Activated CD8-positive, alpha-beta T cell treated with anti-CD3 and anti-CD28 coated beads, Interleukin-2, amount 10 ng/mL, durations not matched to agents 7 days and 5 days (primary cell): ENCODE data around the gene BANP. TPM values are rescaled to one million over a fixed set of nuclear protein-coding genes. Genes with fewer than 3 reads are reported as not detected.
"Not testable (repeated sequence)": the region's sequence is repeated elsewhere in the genome, so short reads cannot be mapped to it uniquely, and the experiment has no call there.

Experiments used
- ATAC-seq: fragments of 150-1000 bp; cut with Tn5 transposase; one replicate; pipeline ENCODE4 v1.10.0; 2021; ENCODE audit warnings: moderate library complexity
- CTCF ChIA-PET: fragments of 350-600 bp; sonication (Branson Sonifier 250); formaldehyde crosslinking; loops from one replicate; lab custom pipeline; 2021; ENCODE audit warnings: antibody characterized with exemption; lab: Charles Lee
- POLR2A ChIA-PET: fragments of 350-600 bp; sonication (Branson Sonifier 250); formaldehyde crosslinking; loops from one replicate; lab custom pipeline; 2021; ENCODE audit warnings: antibody characterized with exemption; lab: Charles Lee
- DNase-seq: peaks from one replicate; pipeline ENCODE4 v3.0.0-alpha.2; 2020
- H3K27ac Mint-ChIP-seq: one replicate; pipeline ENCODE4 v1.8.0; 2021; ENCODE audit warnings: mild to moderate bottlenecking, mixed read lengths
- H3K27me3 Mint-ChIP-seq: one replicate; pipeline ENCODE4 v1.8.0; 2021; ENCODE audit warnings: low read depth, mixed read lengths
- H3K36me3 Mint-ChIP-seq: one replicate; pipeline ENCODE4 v1.8.0; 2021; ENCODE audit warnings: low read depth, mixed read lengths
- H3K4me1 Mint-ChIP-seq: one replicate; pipeline ENCODE4 v1.8.0; 2021; ENCODE audit warnings: low read depth, mixed read lengths
- H3K4me3 Mint-ChIP-seq: one replicate; pipeline ENCODE4 v1.8.0; 2021; ENCODE audit warnings: mild to moderate bottlenecking, mixed read lengths
- H3K9me3 Mint-ChIP-seq: one replicate; pipeline ENCODE4 v1.8.0; 2022; ENCODE audit warnings: mixed read lengths; ENCODE audit not compliant: insufficient read depth
- total RNA-seq, 2 experiments: library from RNA; stranded (reverse); gene quantifications; one replicate each; pipeline ENCODE4 v1.2.3, GENCODE V29; 2021

Gene BANP
- total RNA-seq, 2 experiments from 2014 or later, result 34.1 to 39.8 TPM

GRCh38 chr16:88070989-88071625 is 119.9 kb downstream of the BANP start:
- ChIA-PET POLR2A (no interaction called here), CTCF (no interaction called here)
- Mint-ChIP-seq H3K27ac (no peak overlapping the region), H3K4me1 (peaks cover 2% of the 10 kb centered on the region), H3K4me3 (no peak overlapping the region), H3K9me3 (no peaks in the 10 kb centered on the region), H3K36me3 (no peaks in the 10 kb centered on the region), H3K27me3 (no peaks in the 10 kb centered on the region)
- DNase-seq, result no peak
- no peak for ATAC-seq

DNA sequence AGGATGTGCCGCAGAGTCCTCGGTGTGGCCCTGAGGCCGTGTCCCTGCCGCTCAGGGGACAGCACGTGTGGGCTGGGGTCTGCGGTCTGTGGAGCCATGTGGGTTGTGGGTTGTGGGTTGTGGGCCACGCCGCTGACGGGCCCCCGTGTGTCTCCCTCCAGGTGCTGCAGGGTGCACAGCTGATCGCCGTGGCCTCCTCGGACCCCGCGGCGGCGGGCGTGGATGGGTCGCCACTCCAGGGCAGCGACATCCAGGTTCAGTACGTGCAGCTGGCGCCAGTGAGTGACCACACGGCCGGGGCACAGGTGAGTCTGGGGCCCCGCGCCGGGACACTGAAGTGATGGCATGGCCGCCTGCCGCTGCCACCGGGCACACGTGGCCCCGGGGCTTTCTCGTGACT is 120.7 kb downstream of the BANP start:
- no peaks in the 10 kb centered on the region for H3K27me3 Mint-ChIP-seq
- ChIA-PET POLR2A (no interaction called here), CTCF (no interaction called here)
- peaks cover 2% of the 10 kb centered on the region for H3K4me1 Mint-ChIP-seq
- no peak overlapping the region for H3K4me3 Mint-ChIP-seq
- DNase-seq, result no peak
- H3K36me3 Mint-ChIP-seq, result peaks cover 3% of the 10 kb centered on the region
- no peak overlapping the region for H3K27ac Mint-ChIP-seq
- ATAC-seq, result no peak
- H3K9me3 Mint-ChIP-seq, result no peaks in the 10 kb centered on the region

- peaks cover 3% of the 10 kb centered on the region for H3K36me3 Mint-ChIP-seq
- DNase-seq, result no peak
- ATAC-seq, result no peak
- ChIA-PET POLR2A (no interaction called here), CTCF (no interaction called here)
- no peak overlapping the region for H3K27ac Mint-ChIP-seq
- peaks cover 2% of the 10 kb centered on the region for H3K4me1 Mint-ChIP-seq
- H3K4me3 Mint-ChIP-seq, result no peak overlapping the region
- H3K9me3 Mint-ChIP-seq, result no peaks in the 10 kb centered on the region
- H3K27me3 Mint-ChIP-seq, result no peaks in the 10 kb centered on the region
These were observed 121.4 kb downstream of the BANP start for GRCh38 chr16:88072571-88073001.

DNA sequence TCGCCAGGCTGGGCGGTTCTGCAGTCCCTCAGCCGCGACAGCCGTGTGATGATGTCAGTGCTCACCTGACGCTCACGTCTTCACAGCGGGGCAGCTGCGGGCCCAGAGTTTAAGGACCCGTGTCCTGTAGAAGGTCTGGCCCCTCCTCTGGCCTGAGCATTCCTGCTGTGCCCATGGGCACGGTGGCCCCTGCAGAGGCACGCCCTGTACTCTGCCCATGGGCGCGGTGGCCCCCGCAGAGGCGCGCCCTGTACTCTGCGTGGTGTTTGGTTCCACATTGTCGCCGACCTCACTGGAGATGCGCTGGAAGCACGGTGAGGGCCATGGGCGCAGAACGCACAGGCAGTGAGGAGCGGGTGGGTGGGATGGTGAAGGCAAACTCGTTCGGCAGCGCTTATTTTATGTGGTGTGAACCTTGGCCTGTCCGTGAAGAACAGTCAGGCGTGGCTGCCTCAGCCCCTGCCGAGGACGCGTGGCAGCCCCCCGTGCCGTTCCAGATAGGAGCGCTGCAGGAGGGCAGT is 122.0 kb downstream of the BANP start:
- POLR2A ChIA-PET, result no interaction called here
- Mint-ChIP-seq H3K4me1 (peaks cover 2% of the 10 kb centered on the region), H3K9me3 (no peaks in the 10 kb centered on the region), H3K27ac (no peak overlapping the region), H3K36me3 (peaks cover 3% of the 10 kb centered on the region), H3K4me3 (no peak overlapping the region), H3K27me3 (no peaks in the 10 kb centered on the region)
- DNase-seq, result no peak
- CTCF ChIA-PET, result no interaction called here
- no peak for ATAC-seq

GRCh38 chr16:88074041-88074440 is 122.8 kb downstream of the BANP start:
- no peaks in the 10 kb centered on the region for H3K27me3 Mint-ChIP-seq
- POLR2A ChIA-PET, result no interaction called here
- DNase-seq (no peak), ATAC-seq (no peak)
- peaks cover 7% of the 10 kb centered on the region for H3K36me3 Mint-ChIP-seq
- no peak overlapping the region for H3K4me3 Mint-ChIP-seq
- CTCF ChIA-PET, result no interaction called here
- H3K27ac Mint-ChIP-seq, result no peak overlapping the region
- H3K9me3 Mint-ChIP-seq, result no peaks in the 10 kb centered on the region
- peaks cover 2% of the 10 kb centered on the region for H3K4me1 Mint-ChIP-seq

GRCh38 chr16:88076211-88076931 is 125.1 kb downstream of the BANP start:
- ChIA-PET POLR2A (no interaction called here), CTCF (no interaction called here)
- H3K9me3 Mint-ChIP-seq, result no peaks in the 10 kb centered on the region
- no peak overlapping the region for H3K4me3 Mint-ChIP-seq
- H3K36me3 Mint-ChIP-seq, result peaks cover 11% of the 10 kb centered on the region
- peaks cover 2% of the 10 kb centered on the region for H3K4me1 Mint-ChIP-seq
- DNase-seq, result no peak
- ATAC-seq, result no peak
- no peak overlapping the region for H3K27ac Mint-ChIP-seq
- H3K27me3 Mint-ChIP-seq, result no peaks in the 10 kb centered on the region

- DNase-seq, H3K4me3 Mint-ChIP-seq, H3K27ac Mint-ChIP-seq, H3K9me3 Mint-ChIP-seq, CTCF ChIA-PET, H3K27me3 Mint-ChIP-seq, POLR2A ChIA-PET, ATAC-seq, H3K4me1 Mint-ChIP-seq: not testable (repeated sequence)
- H3K36me3 Mint-ChIP-seq, result peaks cover 11% of the 10 kb centered on the region
These were observed 125.7 kb downstream of the BANP start for GRCh38 chr16:88076932-88077320.

GRCh38 chr16:88077328-88078108 is 126.3 kb downstream of the BANP start:
- no peak for ATAC-seq
- Mint-ChIP-seq H3K4me1 (peaks cover 2% of the 10 kb centered on the region), H3K36me3 (peaks cover 11% of the 10 kb centered on the region), H3K4me3 (no peak overlapping the region), H3K27me3 (no peaks in the 10 kb centered on the region), H3K27ac (no peak overlapping the region), H3K9me3 (no peaks in the 10 kb centered on the region)
- ChIA-PET POLR2A (interaction anchor here (0.6 kb wide), 1 partner anchor 1250 kb away, joined by 3 read pairs; no protein-coding TSS in a partner anchor), CTCF (no interaction called here)
- no peak for DNase-seq

- DNase-seq, result no peak
- H3K36me3 Mint-ChIP-seq, result peaks cover 11% of the 10 kb centered on the region
- POLR2A ChIA-PET, result no interaction called here
These were observed 127.0 kb downstream of the BANP start for GRCh38 chr16:88078111-88078775.

GRCh38 chr16:88083582-88083981 is 132.3 kb downstream of the BANP start:
- POLR2A ChIA-PET, result no interaction called here
- Mint-ChIP-seq H3K36me3 (peaks cover 4% of the 10 kb centered on the region), H3K27me3 (no peaks in the 10 kb centered on the region), H3K9me3 (no peaks in the 10 kb centered on the region), H3K4me1 (no peaks in the 10 kb centered on the region), H3K27ac (no peak overlapping the region), H3K4me3 (no peak overlapping the region)
- DNase-seq, result no peak
- ATAC-seq, result no peak
- CTCF ChIA-PET, result no interaction called here

More at GRCh38 chr16:88078111-88078775, 127.0 kb downstream of the BANP start:
- ATAC-seq, result no peak
- no peaks in the 10 kb centered on the region for H3K27me3 Mint-ChIP-seq
- CTCF ChIA-PET, result no interaction called here
- no peak overlapping the region for H3K27ac Mint-ChIP-seq
- H3K9me3 Mint-ChIP-seq, result no peaks in the 10 kb centered on the region
- H3K4me3 Mint-ChIP-seq, result no peak overlapping the region
- H3K4me1 Mint-ChIP-seq, result peaks cover 2% of the 10 kb centered on the region

DNA sequence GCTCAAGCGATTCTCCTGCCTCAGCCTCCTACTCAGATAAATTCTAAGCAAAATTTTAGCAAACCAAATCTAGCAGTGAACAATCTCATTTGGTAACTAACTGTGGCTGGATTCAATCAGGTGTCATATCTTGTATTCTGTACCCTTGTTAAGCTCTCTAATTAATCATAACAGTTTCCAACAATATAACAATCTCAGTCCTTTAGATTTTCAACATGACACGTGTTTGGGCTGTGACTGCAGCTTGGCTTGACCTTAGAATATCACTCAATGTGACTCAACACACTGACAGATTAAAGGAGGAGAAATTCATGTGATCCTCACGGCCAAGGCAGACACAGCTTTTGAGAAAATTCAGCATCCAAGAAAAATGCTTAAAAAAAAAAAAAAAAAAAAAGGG is 133.6 kb downstream of the BANP start:
- DNase-seq (no peak), ATAC-seq (no peak)
- Mint-ChIP-seq H3K36me3 (peaks cover 3% of the 10 kb centered on the region), H3K9me3 (no peaks in the 10 kb centered on the region), H3K4me3 (no peak overlapping the region), H3K27ac (no peak overlapping the region), H3K4me1 (no peaks in the 10 kb centered on the region), H3K27me3 (no peaks in the 10 kb centered on the region)
- POLR2A ChIA-PET, result no interaction called here
- CTCF ChIA-PET, result no interaction called here
